Epithelial cell of umbilical artery (primary cell): ENCODE measurements around the gene DISP2. TPM values are rescaled to one million over a fixed set of nuclear protein-coding genes. Genes with fewer than 3 reads are reported as not detected.

Experiments used
- total RNA-seq: library from RNA; depleted of rRNA; stranded (reverse); fragments of >200 nt; gene quantifications from 2 replicates; pipeline ENCODE4 v1.2.3, GENCODE V29; 2014

DISP2 gene, protein sequence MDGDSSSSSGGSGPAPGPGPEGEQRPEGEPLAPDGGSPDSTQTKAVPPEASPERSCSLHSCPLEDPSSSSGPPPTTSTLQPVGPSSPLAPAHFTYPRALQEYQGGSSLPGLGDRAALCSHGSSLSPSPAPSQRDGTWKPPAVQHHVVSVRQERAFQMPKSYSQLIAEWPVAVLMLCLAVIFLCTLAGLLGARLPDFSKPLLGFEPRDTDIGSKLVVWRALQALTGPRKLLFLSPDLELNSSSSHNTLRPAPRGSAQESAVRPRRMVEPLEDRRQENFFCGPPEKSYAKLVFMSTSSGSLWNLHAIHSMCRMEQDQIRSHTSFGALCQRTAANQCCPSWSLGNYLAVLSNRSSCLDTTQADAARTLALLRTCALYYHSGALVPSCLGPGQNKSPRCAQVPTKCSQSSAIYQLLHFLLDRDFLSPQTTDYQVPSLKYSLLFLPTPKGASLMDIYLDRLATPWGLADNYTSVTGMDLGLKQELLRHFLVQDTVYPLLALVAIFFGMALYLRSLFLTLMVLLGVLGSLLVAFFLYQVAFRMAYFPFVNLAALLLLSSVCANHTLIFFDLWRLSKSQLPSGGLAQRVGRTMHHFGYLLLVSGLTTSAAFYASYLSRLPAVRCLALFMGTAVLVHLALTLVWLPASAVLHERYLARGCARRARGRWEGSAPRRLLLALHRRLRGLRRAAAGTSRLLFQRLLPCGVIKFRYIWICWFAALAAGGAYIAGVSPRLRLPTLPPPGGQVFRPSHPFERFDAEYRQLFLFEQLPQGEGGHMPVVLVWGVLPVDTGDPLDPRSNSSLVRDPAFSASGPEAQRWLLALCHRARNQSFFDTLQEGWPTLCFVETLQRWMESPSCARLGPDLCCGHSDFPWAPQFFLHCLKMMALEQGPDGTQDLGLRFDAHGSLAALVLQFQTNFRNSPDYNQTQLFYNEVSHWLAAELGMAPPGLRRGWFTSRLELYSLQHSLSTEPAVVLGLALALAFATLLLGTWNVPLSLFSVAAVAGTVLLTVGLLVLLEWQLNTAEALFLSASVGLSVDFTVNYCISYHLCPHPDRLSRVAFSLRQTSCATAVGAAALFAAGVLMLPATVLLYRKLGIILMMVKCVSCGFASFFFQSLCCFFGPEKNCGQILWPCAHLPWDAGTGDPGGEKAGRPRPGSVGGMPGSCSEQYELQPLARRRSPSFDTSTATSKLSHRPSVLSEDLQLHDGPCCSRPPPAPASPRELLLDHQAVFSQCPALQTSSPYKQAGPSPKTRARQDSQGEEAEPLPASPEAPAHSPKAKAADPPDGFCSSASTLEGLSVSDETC (N-terminal part only)
- under 0.01 and 0.15 TPM in 2 replicates for total RNA-seq

DNA sequence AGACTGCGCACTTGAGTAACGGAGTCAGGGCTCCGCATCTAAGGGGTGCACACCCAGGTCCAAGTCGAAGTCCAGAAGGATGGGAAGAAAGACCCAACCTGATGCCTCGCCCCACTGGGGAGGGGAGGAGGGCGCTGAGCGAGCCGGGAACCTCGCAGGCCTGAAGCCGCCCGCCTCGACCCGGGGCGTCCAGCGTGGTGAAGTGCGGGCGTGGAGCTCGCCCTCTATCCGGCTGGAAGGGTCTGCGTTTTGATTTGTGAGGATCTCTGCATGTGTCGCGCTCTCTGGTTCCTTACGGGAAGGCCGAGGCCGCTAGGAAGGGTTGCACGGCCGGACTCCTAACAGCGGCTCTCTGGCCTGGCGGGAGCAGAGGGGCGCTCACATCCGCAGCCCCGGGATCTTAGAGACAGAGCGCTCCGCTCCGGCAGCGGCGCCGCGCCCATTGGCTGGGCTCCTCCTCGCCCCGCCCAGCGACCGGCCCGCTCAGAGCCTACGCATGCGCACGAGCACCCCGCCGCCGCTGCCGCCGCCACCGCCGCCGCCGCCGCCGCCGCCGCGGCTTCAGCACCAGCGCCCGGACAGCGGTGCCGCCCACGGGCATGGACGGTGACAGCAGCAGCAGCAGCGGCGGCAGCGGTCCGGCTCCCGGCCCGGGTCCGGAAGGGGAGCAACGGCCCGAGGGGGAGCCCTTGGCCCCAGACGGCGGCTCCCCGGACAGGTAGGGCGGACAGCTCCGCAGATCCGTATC is at the start of gene DISP2:
Gene DISP2, plus strand, starts transcription at position 497 of the 748 bp plus-strand sequence. Its CDS starts 103 bp downstream, at position 600.

DNA sequence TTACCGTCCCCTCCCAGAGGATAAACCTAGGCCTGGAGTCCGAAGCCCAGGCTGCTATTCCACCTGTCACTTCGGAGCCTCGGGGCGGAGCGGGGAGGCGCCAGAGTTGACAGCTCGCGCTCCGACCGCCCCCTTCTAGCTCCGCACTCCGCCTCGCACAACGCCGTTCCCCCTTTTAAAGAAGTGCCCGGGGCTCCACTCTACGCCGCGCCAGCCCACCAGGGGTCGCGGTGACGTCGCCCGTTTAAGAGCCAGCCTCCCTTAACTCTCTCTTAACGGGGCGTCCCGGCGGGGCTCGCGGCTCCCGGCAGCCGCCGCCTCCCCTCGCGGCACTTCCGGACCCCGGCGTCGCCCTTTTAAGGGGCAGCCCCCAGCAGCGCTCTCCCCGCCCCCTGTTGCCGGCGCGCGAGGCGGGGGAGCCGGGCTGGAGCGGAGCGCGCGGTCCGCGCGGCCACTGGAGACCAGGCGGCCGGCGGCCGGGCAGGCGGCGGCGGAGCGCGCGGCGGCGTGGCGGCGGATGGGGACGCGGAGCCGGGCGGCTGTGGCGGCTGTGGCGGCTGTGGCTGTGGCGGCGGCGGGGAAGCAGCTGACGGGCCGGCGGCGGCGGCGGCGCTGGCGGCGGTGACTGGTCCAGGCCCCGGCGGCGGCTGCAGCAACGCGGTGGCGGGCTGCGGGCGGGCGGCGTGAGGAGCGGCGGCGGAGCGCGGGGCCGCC is 34.6 kb upstream of the DISP2 start, which contains the start of gene INAFM2:
Gene INAFM2, plus strand, starts transcription at position 454 of the 714 bp plus-strand sequence. CDS start 364 bp downstream, outside the sequence.

DNA sequence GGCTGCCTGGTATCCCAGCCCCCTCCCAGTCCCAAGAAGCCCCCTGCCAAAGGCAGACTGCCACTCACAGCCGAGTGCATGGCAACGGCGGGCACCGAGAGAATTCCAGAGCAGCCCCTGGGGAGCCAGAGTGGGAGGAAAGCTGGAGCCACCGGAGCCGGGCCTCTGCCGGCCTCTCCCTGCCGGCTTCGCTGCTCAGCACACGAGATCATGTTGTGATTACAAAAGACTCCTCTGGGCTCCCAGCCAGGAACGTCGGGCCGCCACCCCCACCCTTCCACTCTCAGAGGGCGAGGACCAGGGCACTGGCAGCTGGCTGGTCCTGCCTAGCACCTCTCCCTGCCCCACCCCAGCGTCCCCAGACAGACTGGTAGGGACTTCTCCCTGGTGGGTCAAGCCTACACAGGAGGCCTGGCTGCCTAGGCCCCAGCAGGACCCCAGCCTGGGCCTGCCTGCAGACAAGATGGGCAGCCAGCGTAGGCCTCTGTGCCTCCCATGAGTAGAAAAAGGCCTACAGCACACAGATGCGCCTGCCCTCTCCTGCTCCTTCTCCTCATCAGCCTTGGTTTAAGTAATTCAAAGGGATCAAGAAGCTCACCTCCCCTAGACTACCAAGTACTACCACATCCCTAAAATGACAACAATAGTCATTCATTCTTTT is 17.1 kb upstream of the DISP2 start, which contains the start of gene CCDC9B:
Gene CCDC9B, minus strand, starts transcription at position 200 of the 661 bp plus-strand sequence. Its CDS starts 120 bp downstream, at position 80.

DNA sequence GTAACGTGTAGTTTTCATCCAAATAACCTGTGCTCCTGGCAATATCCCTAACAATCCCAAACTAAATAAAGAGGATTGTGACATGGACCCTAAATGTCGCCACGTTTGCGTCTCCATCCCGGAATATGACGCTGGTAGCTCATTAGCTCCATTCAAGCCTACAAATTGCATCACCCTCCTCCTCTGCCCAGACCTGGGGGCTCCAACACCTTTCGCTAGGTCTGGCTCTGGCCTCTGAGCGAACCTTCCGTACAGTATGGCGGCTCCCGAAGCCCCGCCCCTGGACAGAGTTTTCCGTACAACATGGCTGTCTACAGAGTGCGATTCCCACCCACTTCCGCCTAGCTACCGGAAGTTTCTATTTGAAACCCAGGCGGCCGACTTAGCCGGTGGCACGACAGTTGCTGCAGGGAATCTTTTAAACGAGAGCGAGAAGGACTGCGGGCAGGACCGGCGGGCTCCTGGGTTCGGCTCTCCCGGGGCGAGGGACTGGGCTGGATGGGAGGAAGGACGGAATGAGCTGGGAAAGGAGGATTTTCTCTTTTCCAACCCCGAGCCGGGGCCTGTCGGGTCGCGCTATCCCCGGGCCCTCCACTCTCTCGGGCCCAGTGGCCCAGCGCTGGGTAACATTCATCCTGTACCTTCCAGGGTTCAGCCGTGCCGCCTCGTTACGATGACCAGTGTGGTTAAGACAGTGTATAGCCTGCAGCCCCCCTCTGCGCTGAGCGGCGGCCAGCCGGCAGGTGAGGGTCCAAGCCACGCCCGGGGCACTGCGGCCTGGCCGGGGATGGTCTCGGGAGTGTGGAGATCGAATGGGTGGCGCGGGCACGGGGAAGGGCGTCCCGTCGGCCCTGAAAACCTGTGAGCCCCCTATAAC is 24.8 kb downstream of the DISP2 start, which contains the start of gene KNSTRN:
Gene KNSTRN, plus strand, starts transcription at position 142 of the 877 bp plus-strand sequence. Its CDS starts 115 bp downstream, at position 257.

DNA sequence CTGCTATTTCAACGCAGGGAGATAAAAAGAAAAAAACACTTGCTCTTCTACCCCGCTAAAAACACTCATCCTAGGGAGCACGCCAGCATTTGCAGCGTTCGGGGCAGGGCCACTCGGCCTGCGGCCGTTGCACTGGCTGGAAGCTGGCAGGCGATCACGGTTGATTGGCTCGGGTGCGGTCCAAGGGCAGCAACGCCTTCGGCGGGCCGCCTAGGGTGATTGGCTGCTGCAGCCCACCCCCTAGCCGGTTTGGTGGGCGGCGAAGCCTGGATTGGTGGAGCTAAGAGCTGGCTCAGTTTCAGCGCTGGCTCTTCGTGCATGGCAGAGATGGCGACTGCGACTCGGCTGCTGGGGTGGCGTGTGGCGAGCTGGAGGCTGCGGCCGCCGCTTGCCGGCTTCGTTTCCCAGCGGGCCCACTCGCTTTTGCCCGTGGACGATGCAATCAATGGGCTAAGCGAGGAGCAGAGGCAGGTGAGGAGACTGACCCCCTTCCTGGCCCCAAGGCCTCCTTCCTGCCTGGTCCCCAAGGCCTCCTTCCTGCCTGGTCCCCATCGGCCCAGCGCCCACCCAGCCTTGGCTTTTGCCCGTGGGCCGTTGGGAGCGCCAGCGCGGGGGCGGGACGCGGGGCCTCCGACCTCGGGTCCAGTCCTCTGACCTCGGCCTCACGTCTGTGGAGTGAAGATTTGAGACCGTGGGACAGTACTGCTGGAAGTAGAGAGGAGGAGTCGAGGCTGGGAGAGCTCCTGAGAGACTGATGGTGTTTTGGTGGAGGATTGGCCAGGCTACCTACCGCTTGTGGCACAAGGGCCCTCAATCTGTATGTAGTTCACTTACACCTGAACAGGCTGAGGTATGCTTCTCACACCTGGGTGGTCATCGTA is 47.7 kb downstream of the DISP2 start, which contains the start of gene IVD:
Gene IVD, plus strand, starts transcription at position 295 of the 881 bp plus-strand sequence. Its CDS starts 33 bp downstream, at position 328.

Other genes with a start within 250 kb of the DISP2 start
- 2.6 and 7.6 TPM in 2 replicates for gene BMF, start 249.3 kb upstream of the DISP2 start, total RNA-seq
- gene BUB1B, start 197.2 kb upstream of the DISP2 start, total RNA-seq = 30.2 and 33.7 TPM in 2 replicates
- gene PAK6, start 119.2 kb upstream of the DISP2 start, total RNA-seq = not detected in 2 replicates
- gene ANKRD63, start 75.2 kb upstream of the DISP2 start, total RNA-seq = not detected in 2 replicates
- gene PLCB2, start 50.3 kb upstream of the DISP2 start, total RNA-seq = 3.9 and 7.8 TPM in 2 replicates
- gene INAFM2, start 34.5 kb upstream of the DISP2 start, total RNA-seq = 16.2 and 36.2 TPM in 2 replicates
- 19.5 and 28.4 TPM in 2 replicates for gene CCDC9B, start 17.3 kb upstream of the DISP2 start, total RNA-seq
- gene PHGR1, start 7.2 kb upstream of the DISP2 start, total RNA-seq = not detected in 2 replicates
- 55.2 and 80.5 TPM in 2 replicates for gene KNSTRN, start 24.5 kb downstream of the DISP2 start, total RNA-seq
- gene IVD, start 47.6 kb downstream of the DISP2 start, total RNA-seq = 43.2 and 70.2 TPM in 2 replicates
- 5.6 and 5.8 TPM in 2 replicates for gene BAHD1, start 82.7 kb downstream of the DISP2 start, total RNA-seq
- gene CHST14, start 112.8 kb downstream of the DISP2 start, total RNA-seq = 10.7 and 12.2 TPM in 2 replicates
- gene CCDC32, start 206.8 kb downstream of the DISP2 start, total RNA-seq = 25.7 and 36.2 TPM in 2 replicates
- gene RPUSD2, start 211.1 kb downstream of the DISP2 start, total RNA-seq = 17.5 and 19.0 TPM in 2 replicates
- gene KNL1, start 236.0 kb downstream of the DISP2 start, total RNA-seq = 18.5 and 24.8 TPM in 2 replicates